ENCODE data around the gene CAMK2G. TPM values are rescaled to one million over a fixed set of nuclear protein-coding genes. Genes with fewer than 3 reads are reported as not detected.

The CAMK2G gene
- total RNA-seq, 2 experiments from 2014 or later: 22.9 to 26.3 TPM

GRCh38 chr10:73910764-73911552 lies 36.6 kb upstream of the CAMK2G start, which contains the start of gene PLAU:
Gene PLAU, plus strand, starts transcription at chr10:73911132. Its CDS starts 424 bp downstream, at chr10:73911556.
- intact Hi-C loops (cut with micrococcal nuclease): no loop called here
- peaks cover 37% of the 10 kb centered on the region for H3K27me3 Mint-ChIP-seq (ENCODE audit: low read depth)

GRCh38 chr10:73910401-73910763 lies 36.0 kb upstream of the CAMK2G start:
- peaks cover 35% of the 10 kb centered on the region for H3K27me3 Mint-ChIP-seq (ENCODE audit: low read depth)
- H3K9me3 Mint-ChIP-seq: no peaks in the 10 kb centered on the region
- no peaks in the 10 kb centered on the region for H3K36me3 Mint-ChIP-seq (ENCODE audit: low read depth)
- intact Hi-C loops (cut with micrococcal nuclease): no loop called here
- H3K4me1 Mint-ChIP-seq (ENCODE audit: low read depth): peaks cover 34% of the 10 kb centered on the region
- peak; percentile 32 for DNase-seq
- CTCF ChIA-PET: interaction anchor here (0.6 to 3.2 kb wide), 3 partner anchors 24 to 191 kb away, joined by 3 to 11 read pairs (median 3); no protein-coding TSS in a partner anchor
- peak overlapping the region; percentile 67 for H3K4me3 Mint-ChIP-seq
- no peak overlapping the region for H3K27ac Mint-ChIP-seq

More at GRCh38 chr10:73910764-73911552, 36.6 kb upstream of the CAMK2G start, which contains the start of gene PLAU:
- no peaks in the 10 kb centered on the region for H3K36me3 Mint-ChIP-seq (ENCODE audit: low read depth)
- no peaks in the 10 kb centered on the region for H3K9me3 Mint-ChIP-seq
- CTCF ChIA-PET: interaction anchor here (0.6 to 3.2 kb wide), 3 partner anchors 25 to 190 kb away, joined by 3 to 11 read pairs (median 3); no protein-coding TSS in a partner anchor
- peaks cover 34% of the 10 kb centered on the region for H3K4me1 Mint-ChIP-seq (ENCODE audit: low read depth)
- H3K27ac Mint-ChIP-seq: no peak within 1 kb of the TSS
- peak within 1 kb of the TSS; percentile 81 for H3K4me3 Mint-ChIP-seq
- peak; percentile 42 for DNase-seq

- CTCF ChIA-PET: interaction anchor here (0.9 to 1.9 kb wide), 4 partner anchors 23 to 60 kb away, joined by 3 to 8 read pairs (median 3); no protein-coding TSS in a partner anchor
- Mint-ChIP-seq H3K36me3 (ENCODE audit: low read depth) (no peaks in the 10 kb centered on the region), H3K27ac (no peak overlapping the region), H3K27me3 (ENCODE audit: low read depth) (peaks cover 38% of the 10 kb centered on the region), H3K4me3 (no peak overlapping the region), H3K9me3 (no peaks in the 10 kb centered on the region), H3K4me1 (ENCODE audit: low read depth) (peaks cover 34% of the 10 kb centered on the region)
- DNase-seq: no peak
- intact Hi-C loops (cut with micrococcal nuclease): loop anchor here (1.0 to 2.0 kb wide), 4 partner anchors 13 to 48 kb away; no protein-coding TSS in a partner anchor
These were observed 35.3 kb upstream of the CAMK2G start for GRCh38 chr10:73909540-73910115.

- Mint-ChIP-seq H3K4me1 (ENCODE audit: low read depth) (peaks cover 34% of the 10 kb centered on the region), H3K27me3 (ENCODE audit: low read depth) (peaks cover 38% of the 10 kb centered on the region), H3K27ac (peak overlapping the region; percentile 7), H3K4me3 (peak overlapping the region; percentile 20), H3K9me3 (no peaks in the 10 kb centered on the region), H3K36me3 (ENCODE audit: low read depth) (no peaks in the 10 kb centered on the region)
- CTCF ChIA-PET: interaction anchor here (0.7 to 1.9 kb wide), 4 partner anchors 23 to 59 kb away, joined by 3 to 8 read pairs (median 3); no protein-coding TSS in a partner anchor
- intact Hi-C loops (cut with micrococcal nuclease): loop anchor here (1.0 to 2.0 kb wide), 4 partner anchors 13 to 48 kb away; no protein-coding TSS in a partner anchor
- peak; percentile 86 for DNase-seq
These were observed 34.6 kb upstream of the CAMK2G start for GRCh38 chr10:73908853-73909539.

GRCh38 chr10:73907841-73908517 lies 33.6 kb upstream of the CAMK2G start:
- CTCF ChIA-PET: interaction anchor here (0.7 to 1.9 kb wide), 3 partner anchors 22 to 49 kb away, joined by 3 to 8 read pairs (median 3); no protein-coding TSS in a partner anchor
- peaks cover 34% of the 10 kb centered on the region for H3K4me1 Mint-ChIP-seq (ENCODE audit: low read depth)
- H3K9me3 Mint-ChIP-seq: no peaks in the 10 kb centered on the region
- H3K27me3 Mint-ChIP-seq (ENCODE audit: low read depth): peaks cover 36% of the 10 kb centered on the region
- DNase-seq: no peak
- H3K4me3 Mint-ChIP-seq: no peak overlapping the region
- no peak overlapping the region for H3K27ac Mint-ChIP-seq
- intact Hi-C loops (cut with micrococcal nuclease): loop anchor here (2.0 kb wide), 1 partner anchor 19 kb away; no protein-coding TSS in a partner anchor
- H3K36me3 Mint-ChIP-seq (ENCODE audit: low read depth): no peaks in the 10 kb centered on the region

- Mint-ChIP-seq H3K9me3 (no peaks in the 10 kb centered on the region), H3K27me3 (ENCODE audit: low read depth) (peaks cover 26% of the 10 kb centered on the region)
These were observed 32.4 kb upstream of the CAMK2G start for GRCh38 chr10:73906524-73907447.

GRCh38 chr10:73905256-73906020 lies 31.1 kb upstream of the CAMK2G start:
- Mint-ChIP-seq H3K36me3 (ENCODE audit: low read depth) (no peaks in the 10 kb centered on the region), H3K27me3 (ENCODE audit: low read depth) (peaks cover 17% of the 10 kb centered on the region), H3K4me3 (no peak overlapping the region), H3K4me1 (ENCODE audit: low read depth) (peaks cover 26% of the 10 kb centered on the region), H3K27ac (no peak overlapping the region), H3K9me3 (no peaks in the 10 kb centered on the region)
- no peak for DNase-seq
- intact Hi-C loops (cut with micrococcal nuclease): no loop called here
- CTCF ChIA-PET: interaction anchor here (1.5 to 2.2 kb wide), 2 partner anchors 19 to 26 kb away, joined by 6 to 13 read pairs; no protein-coding TSS in a partner anchor

More at GRCh38 chr10:73906524-73907447, 32.4 kb upstream of the CAMK2G start:
- no peak overlapping the region for H3K4me3 Mint-ChIP-seq
- intact Hi-C loops (cut with micrococcal nuclease): no loop called here
- no peaks in the 10 kb centered on the region for H3K36me3 Mint-ChIP-seq (ENCODE audit: low read depth)
- no peak for DNase-seq
- CTCF ChIA-PET: interaction anchor here (0.6 to 2.2 kb wide), 5 partner anchors 17 to 34 kb away, joined by 3 to 13 read pairs (median 6); no protein-coding TSS in a partner anchor
- no peak overlapping the region for H3K27ac Mint-ChIP-seq
- H3K4me1 Mint-ChIP-seq (ENCODE audit: low read depth): peaks cover 34% of the 10 kb centered on the region

- peaks cover 10% of the 10 kb centered on the region for H3K27me3 Mint-ChIP-seq (ENCODE audit: low read depth)
- no peaks in the 10 kb centered on the region for H3K4me1 Mint-ChIP-seq (ENCODE audit: low read depth)
- intact Hi-C loops (cut with micrococcal nuclease): no loop called here
- H3K27ac Mint-ChIP-seq: no peak overlapping the region
- no peaks in the 10 kb centered on the region for H3K9me3 Mint-ChIP-seq
- CTCF ChIA-PET: interaction anchor here (1.1 to 2.6 kb wide), 5 partner anchors 12 to 43 kb away, joined by 3 to 7 read pairs (median 5); no protein-coding TSS in a partner anchor
- no peak for DNase-seq
- H3K36me3 Mint-ChIP-seq (ENCODE audit: low read depth): no peaks in the 10 kb centered on the region
- H3K4me3 Mint-ChIP-seq: no peak overlapping the region
These were observed 28.0 kb upstream of the CAMK2G start for GRCh38 chr10:73902351-73902750.

- Mint-ChIP-seq H3K27ac (no peak overlapping the region), H3K27me3 (ENCODE audit: low read depth) (peaks cover 8% of the 10 kb centered on the region), H3K9me3 (no peaks in the 10 kb centered on the region), H3K36me3 (ENCODE audit: low read depth) (no peaks in the 10 kb centered on the region), H3K4me3 (no peak overlapping the region), H3K4me1 (ENCODE audit: low read depth) (no peaks in the 10 kb centered on the region)
- intact Hi-C loops (cut with micrococcal nuclease): no loop called here
- CTCF ChIA-PET: interaction anchor here (0.8 to 2.6 kb wide), 4 partner anchors 15 to 56 kb away, joined by 3 to 6 read pairs (median 4); no protein-coding TSS in a partner anchor
- DNase-seq: no peak
These were observed 26.9 kb upstream of the CAMK2G start for GRCh38 chr10:73901261-73901660.

- Mint-ChIP-seq H3K4me3 (no peak overlapping the region), H3K36me3 (ENCODE audit: low read depth) (no peaks in the 10 kb centered on the region), H3K27ac (no peak overlapping the region), H3K27me3 (ENCODE audit: low read depth) (peaks cover 4% of the 10 kb centered on the region), H3K9me3 (no peaks in the 10 kb centered on the region), H3K4me1 (ENCODE audit: low read depth) (no peaks in the 10 kb centered on the region)
- intact Hi-C loops (cut with micrococcal nuclease): no loop called here
- CTCF ChIA-PET: interaction anchor here (0.6 to 2.3 kb wide), 6 partner anchors 14 to 369 kb away, joined by 3 to 17 read pairs (median 4); no protein-coding TSS in a partner anchor
- DNase-seq: no peak
These were observed 25.7 kb upstream of the CAMK2G start for GRCh38 chr10:73900064-73900463.
